Caki2 (cell line): ENCODE results near the gene PAQR6. TPM values are rescaled to one million over a fixed set of nuclear protein-coding genes. Genes with fewer than 3 reads are reported as not detected.

Experiments
- DNase-seq: peaks from one replicate; pipeline ENCODE4 v3.0.0-alpha.2; 2015; ENCODE audit warnings: low read depth
- in situ Hi-C: cut with HindIII; loops from 2 replicates; pipeline ENCODE4 v1.10.0; 2016; ENCODE audit warnings: low sequenced_read_pairs, low pct_unique_long_range_greater_than_20kb, mixed read lengths
- total RNA-seq: library from RNA; depleted of rRNA; stranded (reverse); fragments of >200 nt; shearing (Covaris generic); gene quantifications from 2 replicates; pipeline ENCODE4 v1.2.3, GENCODE V29; 2014; ENCODE audit warnings: low replicate concordance

Gene PAQR6
- total RNA-seq, 1 experiment from 2014 or later: not detected

GRCh38 chr1:156270314-156270713 lies 22.5 kb upstream of the PAQR6 start:
- DNase-seq: no peak
- in situ Hi-C loops: no loop called here

- in situ Hi-C loops: no loop called here
- DNase-seq: no peak
These were observed 20.5 kb upstream of the PAQR6 start for GRCh38 chr1:156268336-156268735.

GRCh38 chr1:156266051-156266450 lies 18.2 kb upstream of the PAQR6 start:
- no peak for DNase-seq
- in situ Hi-C loops: no loop called here

- DNase-seq: no peak
These were observed 15.4 kb upstream of the PAQR6 start for GRCh38 chr1:156263288-156263655.

GRCh38 chr1:156262461-156263287 lies 14.8 kb upstream of the PAQR6 start:
- DNase-seq: no peak
- in situ Hi-C loops: no loop called here

More at GRCh38 chr1:156263288-156263655, 15.4 kb upstream of the PAQR6 start:
- in situ Hi-C loops: no loop called here

- in situ Hi-C loops: no loop called here
- no peak for DNase-seq
These were observed 13.0 kb upstream of the PAQR6 start for GRCh38 chr1:156260896-156261295.

GRCh38 chr1:156259805-156260204 lies 11.9 kb upstream of the PAQR6 start:
- in situ Hi-C loops: no loop called here
- DNase-seq: no peak

- in situ Hi-C loops: no loop called here
These were observed 11.0 kb upstream of the PAQR6 start for GRCh38 chr1:156258859-156259258.

GRCh38 chr1:156257711-156258110 lies 9.9 kb upstream of the PAQR6 start:
- in situ Hi-C loops: no loop called here

More at GRCh38 chr1:156258859-156259258, 11.0 kb upstream of the PAQR6 start:
- DNase-seq: no peak

GRCh38 chr1:156253634-156254033 lies 5.8 kb upstream of the PAQR6 start:
- in situ Hi-C loops: no loop called here
- DNase-seq: no peak

More at GRCh38 chr1:156257711-156258110, 9.9 kb upstream of the PAQR6 start:
- no peak for DNase-seq

- no peak for DNase-seq
- in situ Hi-C loops: no loop called here
These were observed 3.7 kb upstream of the PAQR6 start for GRCh38 chr1:156251527-156251926.

GRCh38 chr1:156249593-156249992 lies 1.7 kb upstream of the PAQR6 start:
- no peak for DNase-seq
- in situ Hi-C loops: no loop called here

- DNase-seq: no peak
- in situ Hi-C loops: no loop called here
These were observed 447 bp upstream of the PAQR6 start for GRCh38 chr1:156248323-156248683.

GRCh38 chr1:156246781-156247459 lies 936 bp downstream of the PAQR6 start:
- in situ Hi-C loops: no loop called here
- DNase-seq: no peak

- no peak for DNase-seq
These were observed 1.5 kb downstream of the PAQR6 start for GRCh38 chr1:156246241-156246780.

GRCh38 chr1:156245451-156246232 lies 2.2 kb downstream of the PAQR6 start:
- in situ Hi-C loops: no loop called here
- DNase-seq: no peak

More at GRCh38 chr1:156246241-156246780, 1.5 kb downstream of the PAQR6 start:
- in situ Hi-C loops: no loop called here

- DNase-seq: no peak
- in situ Hi-C loops: no loop called here
These were observed 3.1 kb downstream of the PAQR6 start for GRCh38 chr1:156244712-156245111.

- DNase-seq: no peak
- in situ Hi-C loops: no loop called here
These were observed 3.7 kb downstream of the PAQR6 start for GRCh38 chr1:156244126-156244525.

- no peak for DNase-seq
- in situ Hi-C loops: no loop called here
These were observed 5.1 kb downstream of the PAQR6 start for GRCh38 chr1:156242738-156243137.
